GM18858 (cell line): ENCODE results near the gene ASXL3.

ENCODE experiments used
- ATAC-seq: cut with Tn5 transposase; IDR thresholded peaks from one replicate; pipeline ENCODE4 v1.9.1; 2021; ENCODE audit not compliant: unreplicated experiment

Gene ASXL3

GRCh38 chr18:33712719-33713118, 134.7 kb downstream of the ASXL3 start:
- no peak for ATAC-seq

- ATAC-seq = peak; percentile 50
Observed at GRCh38 chr18:33716061-33716683, 138.2 kb downstream of the ASXL3 start.

GRCh38 chr18:33717339-33717738, 139.3 kb downstream of the ASXL3 start:
- no peak for ATAC-seq

- no peak for ATAC-seq
Observed at GRCh38 chr18:33720133-33720532, 142.1 kb downstream of the ASXL3 start.

- ATAC-seq = peak; percentile 68
Observed at GRCh38 chr18:33729556-33729955, 151.5 kb downstream of the ASXL3 start.

- ATAC-seq = no peak
Observed at GRCh38 chr18:33733376-33733775, 155.4 kb downstream of the ASXL3 start.

GRCh38 chr18:33735428-33735827, 157.4 kb downstream of the ASXL3 start:
- no peak for ATAC-seq

GRCh38 chr18:33741760-33742159, 163.7 kb downstream of the ASXL3 start:
- ATAC-seq = no peak

GRCh38 chr18:33744032-33744697, 166.1 kb downstream of the ASXL3 start:
- no peak for ATAC-seq

GRCh38 chr18:33745151-33745795, 167.3 kb downstream of the ASXL3 start:
- ATAC-seq = no peak

GRCh38 chr18:33745871-33746545, 168.0 kb downstream of the ASXL3 start:
- no peak for ATAC-seq

GRCh38 chr18:33749834-33750233, 171.8 kb downstream of the ASXL3 start:
- no peak for ATAC-seq

GRCh38 chr18:33750366-33750765, 172.3 kb downstream of the ASXL3 start:
- ATAC-seq = no peak

GRCh38 chr18:33751613-33752221, 173.7 kb downstream of the ASXL3 start:
- no peak for ATAC-seq

- ATAC-seq = no peak
Observed at GRCh38 chr18:33755391-33755790, 177.4 kb downstream of the ASXL3 start.

- no peak for ATAC-seq
Observed at GRCh38 chr18:33755931-33756560, 178.0 kb downstream of the ASXL3 start.

GRCh38 chr18:33757037-33757436, 179.0 kb downstream of the ASXL3 start:
- ATAC-seq = no peak

GRCh38 chr18:33761363-33761762, 183.3 kb downstream of the ASXL3 start:
- ATAC-seq = no peak

GRCh38 chr18:33781429-33781828, 203.4 kb downstream of the ASXL3 start:
- no peak for ATAC-seq
